GM19328 (cell line): ENCODE results near the gene LYST.
A peak's percentile ranks its signal among the peaks of the same experiment; 100 is the strongest.
"Not testable (repeated sequence)": the region's sequence is repeated elsewhere in the genome, so short reads cannot be mapped to it uniquely, and the experiment has no call there.

Experiments used
- ATAC-seq: cut with Tn5 transposase; IDR thresholded peaks from one replicate; pipeline ENCODE4 v1.9.1; 2021; ENCODE audit warnings: mild to moderate bottlenecking, moderate library complexity; ENCODE audit not compliant: unreplicated experiment

LYST gene

DNA sequence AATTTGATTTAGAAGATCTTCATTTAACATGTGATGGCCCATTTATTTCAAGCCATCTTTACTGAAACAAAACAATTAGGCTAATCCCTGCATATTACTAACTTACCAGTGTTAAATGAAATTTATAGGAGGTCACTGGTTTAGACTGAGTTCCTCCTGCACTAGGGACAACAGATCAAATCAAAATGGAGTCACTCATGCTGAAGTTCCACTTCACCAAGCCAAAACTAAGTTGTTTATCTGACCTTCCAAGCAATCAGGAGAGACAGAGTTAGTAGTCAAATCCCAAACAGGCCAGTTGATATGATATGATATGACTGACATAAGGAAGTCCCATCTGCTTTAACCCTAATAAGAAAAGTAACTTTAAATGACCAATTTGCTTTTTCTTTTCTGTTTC, 4.8 kb downstream of the LYST start:
- ATAC-seq = no peak

GRCh38 chr1:235860829-235861228, 5.9 kb downstream of the LYST start:
- no peak for ATAC-seq

DNA sequence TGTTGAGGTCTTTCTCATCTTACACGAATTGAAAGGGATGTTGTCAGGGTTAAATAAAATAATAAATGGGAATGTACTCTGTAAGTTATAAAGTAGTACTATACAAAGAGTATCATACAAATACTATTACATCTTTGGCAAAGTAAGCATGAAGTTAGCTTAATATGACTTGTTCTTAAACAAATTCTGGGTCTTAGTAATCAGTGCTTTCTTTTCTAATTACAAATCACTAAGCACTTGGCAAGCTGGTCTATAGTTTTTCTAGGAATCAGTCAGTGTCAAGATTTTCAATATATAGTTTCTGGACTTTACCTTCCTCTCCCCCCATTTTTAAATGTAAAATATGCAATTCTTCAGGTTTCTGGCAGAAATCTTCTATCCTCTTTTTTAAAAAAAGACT, 6.9 kb downstream of the LYST start:
- ATAC-seq = no peak

GRCh38 chr1:235858766-235859165, 7.9 kb downstream of the LYST start:
- ATAC-seq = no peak

DNA sequence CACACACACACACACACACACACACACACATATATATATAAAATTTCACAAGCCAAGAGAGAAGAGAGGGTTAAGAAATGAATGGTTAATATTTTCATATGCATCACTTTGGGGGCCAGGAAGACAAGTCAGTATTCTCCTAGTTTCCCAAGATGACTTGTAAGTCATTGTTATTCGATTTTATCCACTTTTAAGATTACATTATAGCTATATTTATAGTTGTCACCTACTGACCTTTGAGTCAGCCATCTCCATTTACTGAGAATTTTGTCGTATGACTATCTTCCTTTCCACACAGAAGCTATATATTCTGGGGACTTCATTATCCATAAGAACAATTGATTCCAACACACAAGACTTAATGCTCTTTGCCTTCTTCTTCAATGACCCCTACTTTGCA, 8.9 kb downstream of the LYST start:
- ATAC-seq = no peak

DNA sequence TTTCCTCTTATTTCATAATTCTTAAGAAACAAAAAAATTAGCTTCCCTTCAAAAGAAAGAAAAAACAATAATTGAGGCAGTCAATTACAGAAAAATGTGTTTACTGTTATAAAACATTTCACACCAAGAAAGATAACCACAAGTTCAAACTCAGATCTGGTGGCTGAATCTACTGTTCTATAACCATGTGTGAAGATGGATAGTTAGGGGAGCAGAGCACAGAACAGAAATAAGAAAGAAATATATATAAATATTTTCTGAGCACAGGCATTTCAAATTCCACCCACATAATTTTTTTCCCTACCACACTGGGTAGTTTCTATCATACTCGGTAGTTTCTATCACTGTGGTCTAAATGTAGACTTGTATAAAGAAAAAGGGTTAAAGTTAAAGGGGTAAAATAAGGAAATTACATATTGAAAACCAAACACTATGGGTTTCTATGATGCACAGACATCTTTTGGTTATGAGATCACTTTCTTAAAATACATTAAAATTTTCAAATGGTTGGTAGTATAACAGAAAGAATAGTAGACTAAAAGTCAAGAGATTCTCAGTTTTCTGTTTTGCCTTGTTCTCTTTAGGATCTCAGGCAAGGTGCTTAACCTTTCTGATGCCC, 10.8 kb downstream of the LYST start:
- no peak for ATAC-seq

- no peak for ATAC-seq
Observed at GRCh38 chr1:235854347-235854746, 12.4 kb downstream of the LYST start.

GRCh38 chr1:235853653-235854052, 13.1 kb downstream of the LYST start:
- ATAC-seq = no peak

GRCh38 chr1:235852887-235853286, 13.8 kb downstream of the LYST start:
- no peak for ATAC-seq

DNA sequence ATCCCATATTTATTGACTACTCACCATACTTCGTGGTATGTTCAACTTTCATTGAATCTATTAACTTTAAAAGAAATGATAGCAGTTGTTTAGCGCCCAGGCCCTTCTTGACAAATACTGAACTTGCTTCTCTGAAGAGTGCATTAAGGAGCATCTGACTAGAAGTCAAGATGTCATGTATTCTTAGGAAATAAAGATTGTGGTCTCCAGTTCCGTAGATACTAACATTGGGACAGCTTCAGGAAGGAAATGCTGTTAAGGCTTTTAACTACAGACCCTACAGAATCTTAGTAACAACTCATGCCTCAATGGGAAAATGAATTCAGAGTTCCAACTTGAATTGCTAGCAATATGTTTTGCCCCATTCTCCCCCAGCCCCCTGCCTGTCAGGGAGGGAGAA, 14.8 kb downstream of the LYST start:
- ATAC-seq = no peak

DNA sequence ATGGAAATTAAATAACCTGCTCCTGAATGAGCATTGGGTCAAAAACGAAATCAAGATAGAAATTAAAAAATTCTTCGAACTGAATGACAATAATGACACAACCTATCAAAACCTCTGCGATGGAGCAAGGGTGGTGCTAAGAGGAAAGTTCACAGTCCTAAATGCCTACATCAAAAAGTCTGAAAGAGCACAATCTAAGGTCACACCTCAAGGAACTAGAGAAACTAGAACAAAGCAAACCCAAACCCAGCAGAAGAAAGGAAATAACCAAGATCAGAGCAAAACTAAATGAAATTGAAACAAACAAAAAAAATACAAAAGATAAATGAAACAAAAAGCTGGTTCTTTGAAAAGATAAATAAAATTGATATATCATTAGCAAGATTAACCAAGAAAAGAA, 18.5 kb downstream of the LYST start:
- ATAC-seq = not testable (repeated sequence)

DNA sequence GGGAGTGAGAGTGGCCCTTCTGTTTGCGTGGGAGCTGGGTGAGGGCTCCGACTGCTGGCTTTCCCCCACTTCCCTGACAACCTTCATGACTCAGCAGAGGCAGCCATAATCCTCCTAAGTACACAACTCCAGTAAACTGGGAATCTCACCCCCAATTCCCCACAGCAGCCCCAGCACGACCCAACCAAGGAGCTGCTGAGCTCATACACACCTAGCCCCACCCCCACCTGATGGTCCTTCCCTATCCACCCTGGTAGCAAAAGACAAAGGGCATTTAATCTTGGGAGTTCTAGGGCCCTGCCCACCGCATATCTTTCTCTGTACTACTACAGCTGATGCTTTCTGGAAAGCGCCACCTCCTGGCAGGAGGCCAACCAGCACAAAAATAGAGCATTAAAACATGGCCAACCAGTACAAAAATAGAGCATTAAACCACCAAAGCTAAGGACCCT, 21.0 kb downstream of the LYST start:
- not testable (repeated sequence) for ATAC-seq

DNA sequence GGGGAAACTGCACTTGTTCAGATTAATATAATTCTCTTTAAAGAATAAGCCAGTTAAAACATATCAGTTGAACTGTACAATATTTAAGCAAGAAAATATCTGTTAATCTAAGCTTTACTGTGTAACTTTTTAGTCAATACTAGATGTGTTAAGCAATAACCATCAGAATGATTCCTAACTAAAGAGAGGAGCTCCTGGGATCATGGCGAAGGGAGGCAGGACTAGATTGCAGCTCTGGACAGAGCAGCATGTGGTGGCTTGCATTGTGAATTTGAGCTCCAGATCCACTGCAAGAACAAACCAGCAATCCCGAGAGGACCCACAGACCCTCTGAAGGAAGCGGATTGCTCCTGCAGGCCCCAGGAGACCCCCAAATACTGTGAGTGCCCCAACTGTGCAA, 21.9 kb downstream of the LYST start:
- no peak for ATAC-seq

DNA sequence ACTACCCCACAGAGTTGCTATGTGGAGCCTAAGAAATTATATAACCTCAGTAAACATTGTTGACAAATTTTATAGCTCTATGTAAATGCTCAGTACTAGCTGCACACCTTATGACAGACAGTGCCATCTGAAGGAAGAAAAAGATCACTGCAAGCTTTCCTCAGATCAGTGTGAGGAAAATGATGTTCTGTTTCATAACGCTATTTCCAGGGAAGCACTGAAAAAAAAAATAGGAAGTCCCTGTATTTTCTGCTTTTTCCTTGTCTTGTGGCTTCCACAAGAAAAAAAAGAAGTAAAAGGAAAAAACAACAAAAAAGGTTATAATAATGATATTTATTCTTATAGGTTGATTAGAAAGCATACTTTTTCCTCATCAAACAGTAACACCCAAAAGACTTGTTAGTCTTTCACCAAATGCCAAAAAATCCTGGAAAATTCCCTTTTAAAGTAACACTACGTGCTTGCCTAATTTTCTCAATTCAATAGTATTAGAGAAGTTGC, 23.2 kb downstream of the LYST start:
- no peak for ATAC-seq

- peak; percentile 79 for ATAC-seq
Observed at GRCh38 chr1:235841938-235842545, 24.7 kb downstream of the LYST start.

DNA sequence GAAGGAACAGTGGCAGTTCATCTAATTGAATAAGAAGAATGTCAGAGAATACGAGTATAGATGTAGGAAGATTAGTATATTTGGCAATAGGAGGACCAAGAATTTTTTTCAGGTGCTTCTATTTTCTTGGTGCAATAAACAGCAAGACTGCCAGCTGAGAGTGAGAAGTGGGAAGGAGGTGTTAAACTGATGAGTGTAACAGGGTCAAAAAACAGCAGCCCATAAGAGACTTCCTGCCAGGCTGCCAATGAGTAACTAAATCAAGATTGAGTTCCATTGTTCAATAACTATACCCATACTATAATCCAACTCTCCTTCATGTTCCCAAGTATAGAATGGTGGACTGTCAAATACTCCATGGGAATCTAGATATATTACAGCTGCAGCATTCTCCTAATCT, 28.7 kb downstream of the LYST start:
- no peak for ATAC-seq

DNA sequence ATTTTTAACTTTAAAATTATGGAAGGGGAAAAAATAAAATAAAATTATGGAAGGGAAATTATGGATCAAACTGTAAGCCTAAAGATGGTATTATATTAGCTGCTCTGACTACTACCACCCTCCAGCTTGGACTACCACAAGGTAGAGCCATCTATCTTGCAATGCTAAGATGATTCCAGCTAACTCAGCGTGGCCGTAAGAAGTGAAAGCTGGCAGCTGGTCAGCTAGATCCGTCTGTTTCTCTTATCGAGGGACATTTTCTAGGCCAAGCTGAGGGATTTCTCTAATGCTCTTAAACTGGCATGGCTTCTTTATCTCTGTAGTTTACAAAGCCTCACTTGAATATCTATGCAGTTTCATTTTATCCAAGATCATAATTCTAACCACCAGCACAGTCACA, 31.5 kb downstream of the LYST start:
- no peak for ATAC-seq

DNA sequence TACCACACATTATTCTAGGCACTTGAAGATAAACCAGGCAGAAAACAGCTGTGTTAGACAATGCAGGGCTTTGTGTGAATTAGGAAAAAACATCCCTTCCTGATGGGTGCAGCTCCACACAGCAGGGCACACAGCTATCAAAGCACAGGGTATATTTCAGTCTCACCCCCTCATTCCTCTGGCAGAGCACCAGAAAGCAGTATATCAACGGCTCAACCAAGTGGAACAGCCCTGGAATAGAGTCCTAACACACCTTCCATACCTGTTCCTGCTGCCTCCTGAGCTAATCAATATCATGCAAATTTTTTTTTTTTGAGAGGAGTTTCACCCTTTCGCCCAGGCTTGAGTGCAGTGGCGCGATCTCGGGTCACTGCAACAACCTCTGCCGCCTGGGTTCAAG, 32.1 kb downstream of the LYST start:
- ATAC-seq = no peak

DNA sequence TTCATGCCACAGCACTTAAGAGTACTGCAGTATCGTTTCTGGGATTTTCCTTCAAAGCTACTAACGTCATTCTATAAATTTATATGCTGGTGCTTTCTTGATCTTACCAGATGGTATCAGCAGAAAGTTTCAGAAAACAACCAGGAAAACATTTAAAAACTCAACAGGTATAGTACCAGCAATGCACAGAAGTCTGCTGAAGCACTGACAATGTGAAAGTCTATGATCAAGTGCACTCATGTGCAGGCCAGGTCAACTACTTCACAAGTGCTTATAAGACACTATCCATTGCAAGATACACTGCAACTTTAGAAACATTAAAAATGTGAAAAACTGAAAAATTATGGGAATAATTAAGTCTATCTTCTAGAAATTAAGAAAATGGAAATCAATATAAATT, 34.7 kb downstream of the LYST start:
- no peak for ATAC-seq

- ATAC-seq = peak; percentile 90
Observed at GRCh38 chr1:235831148-235831547, 35.6 kb downstream of the LYST start.

DNA sequence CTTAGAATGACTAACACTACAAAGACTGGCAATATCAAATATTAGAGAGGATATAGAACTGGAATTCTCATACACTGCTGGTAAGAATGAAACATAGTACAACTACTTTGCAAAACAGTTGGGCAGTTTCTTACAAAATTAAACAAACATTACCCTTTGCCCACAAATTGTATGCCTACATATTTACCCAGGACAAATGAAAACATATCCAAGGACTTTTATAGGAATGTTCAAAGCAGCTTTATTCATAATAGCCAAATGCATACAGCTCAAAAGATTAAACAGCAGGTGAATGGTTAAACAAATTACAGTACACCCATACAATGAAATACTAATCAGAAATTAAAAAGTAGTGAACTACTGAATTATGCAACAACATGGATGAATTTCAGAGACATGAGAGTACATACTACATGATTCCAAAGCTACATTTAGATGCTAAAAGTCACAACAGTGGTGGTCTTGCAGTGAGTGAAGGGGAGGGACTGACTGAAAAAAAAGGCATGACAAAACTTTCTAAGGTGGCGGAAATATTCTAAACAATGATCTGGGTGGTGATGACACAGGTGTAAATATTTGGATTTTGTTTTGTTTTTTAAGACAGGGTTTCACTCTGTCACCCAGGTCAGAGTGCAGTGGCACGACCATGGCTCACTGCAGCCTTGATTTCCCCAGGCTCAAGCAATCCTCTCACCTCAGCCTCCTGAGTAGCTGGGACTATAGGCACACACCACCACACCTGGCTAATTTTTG, 40.4 kb downstream of the LYST start:
- ATAC-seq = no peak

DNA sequence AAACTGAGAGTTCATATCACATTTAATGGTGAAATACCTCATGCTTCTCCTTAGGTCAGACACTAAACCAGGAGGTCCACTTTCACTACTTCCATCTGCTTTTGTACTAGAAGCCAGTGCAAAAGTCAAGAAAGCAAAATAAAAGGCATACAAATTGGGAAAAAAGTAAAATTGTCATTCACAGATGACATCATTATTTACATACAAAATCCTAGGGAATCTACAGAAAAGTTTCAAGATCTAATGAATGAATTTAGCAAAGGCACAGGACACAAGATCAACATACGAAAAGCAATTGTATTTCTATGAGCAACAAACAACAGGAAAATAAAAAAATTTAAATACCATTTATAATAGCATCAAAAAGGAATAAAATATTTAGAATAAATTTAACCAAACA, 41.5 kb downstream of the LYST start:
- no peak for ATAC-seq
